ENCODE data around the gene ERF. TPM values are rescaled to one million over a fixed set of nuclear protein-coding genes. Genes with fewer than 3 reads are reported as not detected.

Gene ERF
- polyA plus RNA-seq (ENCODE audit: insufficient read length): 33.8 TPM

DNA sequence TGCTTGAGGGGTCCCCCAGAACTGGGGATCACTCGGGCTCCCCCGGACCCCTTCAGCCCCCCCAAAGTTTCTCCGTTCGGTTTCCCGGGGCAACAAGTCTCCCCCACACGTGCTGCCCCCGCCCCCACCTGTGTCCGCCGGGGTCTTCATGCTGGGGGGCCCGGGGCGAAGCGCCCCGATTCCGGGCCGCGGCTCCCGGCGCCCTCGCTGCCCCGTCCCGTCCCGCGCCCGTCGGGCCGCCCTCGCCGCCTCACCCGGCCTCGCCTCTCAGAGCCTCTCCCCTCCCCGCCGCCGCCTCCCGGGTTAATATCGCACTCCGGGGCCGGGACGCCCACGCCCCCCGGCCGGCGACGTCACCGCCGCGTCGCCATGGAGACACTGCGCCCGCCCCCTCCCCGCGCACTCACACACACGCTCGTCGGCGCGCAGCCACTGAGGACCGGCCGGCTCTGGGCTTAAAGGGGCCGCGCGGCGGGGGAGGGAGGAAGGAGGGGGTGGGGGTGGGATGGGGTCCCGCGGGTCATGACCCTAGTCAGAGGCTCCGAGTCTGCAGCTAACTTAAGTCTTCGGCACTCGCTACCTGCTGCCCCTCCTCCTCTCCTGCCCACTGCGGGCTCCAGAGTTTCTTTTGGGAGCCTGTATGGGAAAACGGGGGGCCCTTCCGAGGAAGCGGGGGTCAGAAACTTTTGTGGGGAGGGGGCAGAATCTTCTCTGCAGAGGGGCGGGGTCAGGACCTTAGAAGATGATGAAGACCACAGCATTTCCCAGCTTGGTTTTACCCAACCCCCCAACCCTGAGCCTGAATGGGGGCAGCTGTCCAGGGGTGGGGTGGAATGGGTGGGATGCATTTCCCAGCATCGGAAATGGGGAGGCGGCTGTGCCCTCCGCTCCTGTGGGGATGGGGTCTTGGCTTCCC, at the start of gene ERF:
TSS of gene ERF (minus strand) at position 279 of the 916 bp plus-strand sequence. CDS start at position 150, 129 bp downstream.
- DNase-seq (ENCODE audit: low read depth): no peak

DNA sequence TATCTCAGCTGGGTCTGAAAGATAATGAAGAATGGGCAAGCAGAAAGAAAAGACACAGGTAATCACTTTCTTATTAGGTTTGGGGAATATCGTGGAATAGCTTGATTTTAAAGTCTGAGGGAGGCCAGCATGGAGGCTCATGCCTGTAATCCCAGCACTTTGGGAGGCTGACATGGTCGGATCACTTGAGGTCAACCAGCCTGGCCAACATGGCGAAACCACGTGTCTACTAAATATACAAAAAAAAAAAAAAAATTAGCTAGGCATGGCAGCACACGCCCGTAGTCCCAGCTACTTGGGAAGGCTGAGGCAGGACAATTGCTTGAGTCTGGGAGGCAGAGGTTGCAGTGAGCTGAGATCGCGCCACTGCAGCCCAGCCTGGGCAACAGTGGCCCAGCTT, 48.9 kb upstream of the ERF start:
- DNase-seq (ENCODE audit: low read depth): no peak

DNA sequence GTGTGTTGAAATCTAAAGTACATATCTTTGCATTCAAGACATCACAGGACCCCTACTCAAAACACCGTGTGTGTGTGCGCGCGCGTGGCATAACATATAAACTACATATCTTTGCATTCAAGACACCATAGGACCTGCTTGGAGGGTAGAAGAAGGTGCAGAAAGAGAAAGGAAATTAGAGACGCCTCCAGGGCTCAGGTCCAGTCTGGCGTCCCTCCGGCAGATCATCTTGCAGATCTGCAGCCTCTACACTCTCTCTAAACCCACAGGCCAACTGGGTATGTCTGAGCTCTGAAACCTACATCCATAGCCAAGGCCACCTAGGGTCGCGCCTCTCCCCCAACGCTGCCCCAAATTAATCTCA, 48.2 kb upstream of the ERF start:
- no peak for DNase-seq (ENCODE audit: low read depth)

DNA sequence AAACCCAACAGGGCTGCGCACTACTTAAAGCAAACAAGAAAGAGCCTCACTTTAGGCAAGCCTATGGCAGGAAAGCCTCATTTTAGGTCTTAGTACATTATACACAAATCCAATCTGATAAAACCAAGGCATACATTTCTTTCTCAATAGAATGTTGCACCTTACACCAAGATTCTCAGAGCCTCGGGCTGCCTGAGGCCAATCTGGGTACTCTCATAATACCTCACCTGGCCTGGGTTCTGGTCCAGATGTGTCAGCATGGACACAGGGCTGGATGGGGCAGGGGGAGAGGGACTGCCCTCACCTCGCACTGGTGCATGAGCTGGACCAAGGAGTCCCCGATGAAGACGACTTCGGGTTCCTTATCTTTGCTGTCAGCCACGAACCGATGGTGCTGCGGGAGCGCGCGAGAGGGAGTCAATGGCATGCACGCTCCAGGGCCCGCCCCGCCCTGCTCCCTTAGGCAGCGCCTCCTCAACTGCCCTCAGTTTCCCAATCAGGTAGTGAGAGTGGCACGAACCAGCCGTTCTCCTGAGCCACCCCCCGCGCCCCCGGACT, 46.8 kb upstream of the ERF start, which contains the start of gene PRR19:
TSS of gene PRR19 (plus strand) at position 487 of the 558 bp plus-strand sequence. CDS start 7,453 bp downstream, outside the sequence.
- DNase-seq (ENCODE audit: low read depth): no peak

DNA sequence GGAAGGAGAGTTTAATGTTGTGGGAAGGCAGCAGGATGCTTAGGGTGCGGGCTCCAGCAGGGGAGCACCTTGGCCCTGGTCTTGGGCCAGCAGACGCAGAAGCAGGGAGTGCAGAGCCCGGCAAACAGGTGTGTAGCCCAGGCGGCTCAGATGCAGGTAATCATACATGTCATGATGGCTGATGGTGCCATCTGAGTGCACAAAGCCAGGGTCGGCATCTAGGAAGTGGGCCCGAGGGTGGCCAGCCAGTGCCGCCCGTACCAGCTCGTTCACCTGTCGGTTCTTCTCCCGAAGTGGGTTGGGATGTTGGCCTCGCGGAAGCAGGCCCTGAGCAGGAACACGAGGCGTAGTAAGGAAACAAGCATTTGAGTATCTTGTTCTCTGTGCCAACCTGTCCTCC, 42.1 kb upstream of the ERF start:
- DNase-seq (ENCODE audit: low read depth): no peak

DNA sequence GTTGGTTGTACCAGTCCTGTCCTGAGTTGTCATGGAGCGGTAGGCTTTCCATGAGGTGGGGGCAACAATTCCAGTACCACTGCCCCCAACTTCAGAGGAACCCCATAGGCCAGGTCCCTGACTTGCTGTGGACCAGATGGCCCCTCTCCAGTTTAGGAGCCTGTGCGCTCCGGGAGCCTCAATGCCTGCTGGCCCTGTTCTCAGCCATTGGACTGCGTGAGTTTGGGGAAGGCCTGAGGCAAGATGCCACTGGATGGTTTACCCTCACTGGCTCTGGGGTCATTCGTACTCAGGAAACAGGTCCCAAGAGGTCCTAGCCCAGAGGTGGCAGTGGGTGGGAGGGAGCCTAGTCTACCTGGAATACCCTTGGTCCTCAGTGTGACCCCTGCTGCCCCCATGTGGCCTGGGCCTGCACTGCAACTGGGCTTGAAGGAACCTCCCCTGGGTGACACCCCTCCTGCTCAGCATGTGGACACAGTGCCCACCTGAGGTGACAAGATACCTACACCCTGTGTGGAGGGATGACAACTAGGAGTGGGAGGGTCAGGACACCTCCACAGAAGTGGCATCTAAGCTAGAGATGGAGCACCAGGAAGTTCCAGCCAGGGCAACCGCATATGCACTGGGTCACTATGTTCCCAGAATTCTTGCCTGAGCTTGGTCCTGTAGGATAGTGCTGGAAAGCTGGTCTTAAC, 41.0 kb upstream of the ERF start:
- no peak for DNase-seq (ENCODE audit: low read depth)

DNA sequence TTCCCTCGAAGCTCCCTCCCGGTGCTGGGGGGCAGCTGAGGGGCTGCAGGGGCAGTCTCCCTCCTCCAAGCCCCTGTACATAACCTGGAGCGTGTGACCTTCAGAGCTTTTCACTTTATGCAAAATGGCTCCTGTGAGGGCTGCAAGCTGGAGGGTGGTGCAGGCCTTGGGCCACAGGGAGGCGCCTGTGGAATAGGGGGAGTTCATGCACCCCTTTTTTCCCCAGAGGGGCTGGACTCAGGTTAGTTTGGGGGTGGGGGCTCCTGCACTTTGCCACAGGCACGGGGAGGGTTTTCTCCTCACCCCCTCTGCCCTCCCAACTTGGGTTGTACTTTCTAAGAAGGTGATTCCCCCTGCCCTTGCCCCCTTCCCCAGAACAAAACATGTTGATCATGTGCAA, 40.4 kb upstream of the ERF start:
- no peak for DNase-seq (ENCODE audit: low read depth)

DNA sequence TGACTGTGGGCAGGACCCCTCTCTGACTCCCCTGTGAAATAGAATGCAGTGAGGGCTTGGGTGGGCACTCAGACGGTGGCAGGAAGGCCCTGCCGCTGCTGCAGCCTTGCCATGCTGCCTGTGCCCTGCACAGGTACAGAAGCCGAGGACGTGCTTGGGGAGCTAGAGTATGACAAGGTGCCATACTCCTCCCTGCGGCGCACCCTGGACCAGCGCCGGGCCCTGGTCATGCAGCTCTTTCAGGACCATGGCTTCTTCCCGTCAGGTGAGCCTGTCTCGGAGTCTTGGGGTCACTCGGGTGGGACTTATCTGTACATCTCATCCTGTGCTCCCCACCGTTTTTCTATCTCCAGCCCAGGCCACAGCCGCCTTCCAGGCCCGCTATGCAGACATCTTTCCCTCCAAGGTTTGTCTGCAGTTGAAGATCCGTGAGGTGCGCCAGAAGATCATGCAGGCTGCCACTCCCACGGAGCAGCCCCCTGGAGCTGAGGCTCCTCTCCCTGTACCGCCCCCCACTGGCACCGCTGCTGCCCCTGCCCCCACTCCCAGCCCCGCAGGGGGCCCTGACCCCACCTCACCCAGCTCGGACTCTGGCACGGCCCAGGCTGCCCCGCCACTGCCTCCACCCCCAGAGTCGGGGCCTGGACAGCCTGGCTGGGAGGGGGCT, 39.7 kb upstream of the ERF start:
- no peak for DNase-seq (ENCODE audit: low read depth)

DNA sequence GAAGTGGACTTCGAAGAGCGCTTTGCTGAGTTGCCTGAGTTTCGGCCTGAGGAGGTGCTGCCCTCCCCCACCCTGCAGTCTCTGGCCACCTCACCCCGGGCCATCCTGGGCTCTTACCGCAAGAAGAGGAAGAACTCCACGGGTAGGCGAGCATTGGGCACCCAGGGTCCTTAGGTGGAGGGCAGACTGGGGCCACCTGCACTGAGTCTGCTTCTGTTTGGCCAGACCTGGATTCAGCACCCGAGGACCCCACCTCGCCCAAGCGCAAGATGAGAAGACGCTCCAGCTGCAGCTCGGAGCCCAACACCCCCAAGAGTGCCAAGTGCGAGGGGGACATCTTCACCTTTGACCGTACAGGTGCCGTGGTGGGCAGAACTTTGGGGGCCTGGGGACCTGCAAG, 39.0 kb upstream of the ERF start:
- DNase-seq (ENCODE audit: low read depth): no peak

DNA sequence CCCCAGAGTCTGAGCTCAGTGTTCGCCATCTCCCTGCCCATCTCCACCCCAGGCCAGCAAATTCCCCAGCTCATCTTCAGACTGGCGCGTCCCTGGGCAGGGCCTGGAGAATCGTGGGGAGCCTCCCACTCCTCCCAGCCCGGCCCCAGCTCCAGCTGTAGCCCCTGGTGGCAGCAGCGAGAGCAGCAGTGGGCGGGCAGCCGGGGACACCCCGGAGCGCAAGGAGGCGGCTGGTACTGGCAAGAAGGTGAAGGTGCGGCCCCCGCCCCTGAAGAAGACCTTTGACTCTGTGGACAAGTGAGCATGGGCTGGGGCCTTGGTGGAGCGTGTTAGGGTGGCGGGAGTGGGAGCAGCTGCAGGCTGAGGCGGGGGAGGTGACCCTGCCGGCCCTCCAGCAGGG, 38.6 kb upstream of the ERF start:
- DNase-seq (ENCODE audit: low read depth): no peak

DNA sequence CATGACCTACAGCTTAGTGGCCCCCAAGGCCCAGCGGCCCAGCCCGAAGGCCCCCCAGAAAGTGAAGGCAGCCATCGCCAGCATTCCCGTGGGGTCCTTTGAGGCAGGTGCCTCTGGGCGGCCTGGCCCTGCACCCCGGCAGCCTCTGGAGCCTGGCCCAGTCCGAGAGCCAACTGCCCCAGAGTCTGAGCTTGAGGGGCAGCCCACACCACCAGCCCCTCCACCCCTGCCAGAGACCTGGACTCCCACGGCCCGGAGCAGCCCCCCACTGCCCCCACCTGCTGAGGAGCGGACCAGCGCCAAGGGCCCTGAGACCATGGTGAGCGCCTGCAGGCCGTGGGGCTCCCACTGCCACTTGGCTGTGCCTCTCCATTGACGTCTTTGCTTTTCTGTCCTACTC, 38.0 kb upstream of the ERF start:
- no peak for DNase-seq (ENCODE audit: low read depth)

DNA sequence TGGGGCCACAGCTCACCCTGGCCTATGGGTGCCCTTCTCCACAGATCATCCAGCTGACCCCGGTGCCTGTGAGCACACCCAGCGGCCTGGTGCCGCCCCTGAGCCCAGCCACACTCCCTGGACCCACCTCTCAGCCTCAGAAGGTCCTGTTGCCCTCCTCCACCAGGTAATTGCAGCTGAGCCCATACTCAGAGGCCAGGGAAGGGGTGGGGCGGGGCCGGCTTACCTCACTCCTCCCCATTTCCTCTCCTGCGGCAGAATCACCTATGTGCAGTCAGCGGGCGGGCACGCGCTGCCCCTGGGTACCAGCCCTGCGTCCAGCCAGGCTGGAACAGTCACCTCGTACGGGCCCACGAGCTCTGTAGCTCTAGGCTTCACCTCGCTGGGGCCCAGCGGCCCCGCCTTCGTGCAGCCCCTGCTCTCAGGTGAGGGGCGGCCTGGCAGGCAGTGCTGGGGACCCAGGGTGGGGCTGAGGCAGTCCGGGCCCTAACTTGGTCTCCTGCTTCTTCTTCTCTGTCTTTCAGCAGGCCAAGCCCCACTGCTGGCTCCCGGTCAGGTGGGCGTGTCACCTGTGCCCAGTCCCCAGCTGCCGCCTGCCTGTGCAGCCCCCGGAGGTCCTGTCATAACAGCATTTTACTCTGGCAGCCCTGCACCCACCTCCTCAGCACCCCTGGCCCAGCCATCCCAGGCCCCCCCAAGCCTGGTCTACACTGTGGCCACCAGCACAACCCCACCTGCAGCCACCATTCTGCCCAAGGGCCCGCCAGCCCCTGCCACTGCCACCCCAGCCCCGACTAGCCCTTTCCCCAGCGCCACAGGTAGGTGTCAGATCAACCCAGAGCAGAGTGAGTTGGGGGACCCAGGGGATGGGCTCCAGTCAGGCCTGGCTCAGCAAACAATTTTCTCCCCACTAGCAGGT, 37.4 kb upstream of the ERF start:
- no peak for DNase-seq (ENCODE audit: low read depth)

DNA sequence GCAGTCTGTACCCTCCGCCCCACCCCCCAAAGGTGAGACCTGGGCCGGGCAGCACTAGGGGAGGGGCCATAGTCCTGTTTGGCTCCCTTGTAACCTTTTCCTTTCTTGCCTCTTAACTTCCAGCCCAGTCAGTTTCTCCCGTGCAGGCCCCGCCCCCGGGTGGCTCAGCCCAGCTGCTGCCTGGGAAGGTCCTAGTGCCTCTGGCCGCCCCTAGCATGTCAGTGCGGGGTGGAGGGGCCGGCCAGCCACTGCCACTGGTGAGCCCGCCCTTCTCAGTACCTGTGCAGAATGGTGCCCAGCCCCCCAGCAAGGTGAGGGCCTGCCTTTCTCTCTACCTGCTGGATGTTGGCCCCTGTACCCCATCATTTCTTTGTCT, 36.5 kb upstream of the ERF start:
- no peak for DNase-seq (ENCODE audit: low read depth)

DNA sequence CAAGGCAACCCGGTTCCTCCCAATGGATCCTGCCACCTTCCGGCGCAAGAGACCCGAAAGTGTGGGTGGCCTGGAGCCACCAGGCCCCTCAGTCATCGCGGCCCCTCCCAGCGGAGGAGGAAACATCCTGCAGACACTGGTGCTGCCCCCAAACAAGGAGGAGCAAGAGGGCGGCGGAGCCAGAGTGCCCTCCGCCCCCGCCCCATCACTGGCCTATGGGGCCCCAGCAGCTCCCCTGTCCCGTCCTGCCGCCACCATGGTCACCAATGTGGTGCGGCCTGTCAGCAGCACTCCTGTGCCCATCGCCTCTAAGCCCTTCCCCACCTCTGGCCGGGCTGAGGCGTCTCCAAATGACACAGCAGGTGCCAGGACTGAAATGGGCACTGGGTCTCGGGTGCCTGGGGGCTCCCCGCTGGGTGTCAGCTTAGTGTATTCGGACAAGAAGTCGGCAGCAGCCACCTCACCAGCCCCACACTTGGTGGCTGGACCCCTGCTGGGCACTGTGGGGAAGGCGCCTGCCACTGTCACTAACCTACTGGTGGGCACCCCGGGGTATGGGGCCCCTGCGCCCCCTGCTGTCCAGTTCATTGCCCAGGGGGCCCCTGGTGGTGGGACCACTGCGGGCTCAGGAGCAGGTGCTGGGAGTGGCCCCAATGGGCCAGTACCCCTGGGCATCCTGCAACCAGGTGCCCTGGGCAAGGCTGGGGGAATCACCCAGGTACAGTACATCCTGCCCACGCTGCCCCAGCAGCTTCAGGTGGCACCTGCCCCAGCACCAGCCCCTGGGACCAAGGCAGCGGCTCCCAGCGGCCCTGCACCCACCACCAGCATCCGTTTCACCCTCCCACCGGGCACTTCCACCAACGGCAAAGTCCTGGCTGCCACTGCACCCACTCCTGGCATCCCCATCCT, 35.9 kb upstream of the ERF start:
- DNase-seq (ENCODE audit: low read depth): no peak

DNA sequence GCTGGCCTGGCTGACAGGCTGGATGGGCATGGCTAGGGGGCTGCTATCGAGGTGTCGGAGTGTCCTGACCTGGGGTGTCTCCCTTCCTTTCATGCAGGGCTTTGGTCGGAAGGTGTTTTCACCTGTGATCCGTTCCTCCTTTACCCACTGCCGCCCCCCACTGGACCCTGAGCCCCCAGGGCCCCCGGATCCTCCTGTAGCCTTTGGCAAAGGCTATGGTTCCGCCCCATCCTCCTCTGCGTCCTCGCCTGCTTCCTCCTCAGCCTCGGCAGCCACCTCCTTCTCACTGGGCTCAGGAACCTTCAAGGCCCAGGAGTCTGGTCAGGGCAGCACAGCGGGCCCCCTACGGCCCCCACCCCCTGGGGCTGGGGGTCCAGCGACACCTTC, 35.2 kb upstream of the ERF start:
- DNase-seq (ENCODE audit: low read depth): no peak

DNA sequence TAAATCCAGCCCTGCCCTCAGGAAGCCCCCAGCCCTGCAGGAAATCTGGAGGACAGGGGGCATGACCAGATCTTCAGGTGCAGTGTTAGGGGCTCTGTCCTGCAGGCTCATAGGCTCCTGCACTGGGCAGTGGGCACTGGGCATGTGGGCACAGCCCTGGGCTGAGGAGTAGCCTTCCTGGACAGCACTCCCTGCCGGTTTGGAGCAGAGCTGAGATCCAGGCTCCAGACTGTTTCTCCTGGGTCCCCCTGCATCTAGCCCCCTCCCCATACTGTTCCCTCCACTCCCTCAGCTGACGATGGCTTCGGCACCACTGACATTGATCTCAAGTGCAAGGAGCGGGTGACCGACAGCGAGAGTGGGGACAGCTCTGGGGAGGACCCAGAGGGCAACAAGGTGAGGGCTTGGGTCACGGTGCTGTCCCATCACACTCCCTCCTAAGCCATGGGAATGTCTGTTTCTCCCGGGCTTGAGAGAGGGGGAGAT, 34.7 kb upstream of the ERF start:
- DNase-seq (ENCODE audit: low read depth): no peak

DNA sequence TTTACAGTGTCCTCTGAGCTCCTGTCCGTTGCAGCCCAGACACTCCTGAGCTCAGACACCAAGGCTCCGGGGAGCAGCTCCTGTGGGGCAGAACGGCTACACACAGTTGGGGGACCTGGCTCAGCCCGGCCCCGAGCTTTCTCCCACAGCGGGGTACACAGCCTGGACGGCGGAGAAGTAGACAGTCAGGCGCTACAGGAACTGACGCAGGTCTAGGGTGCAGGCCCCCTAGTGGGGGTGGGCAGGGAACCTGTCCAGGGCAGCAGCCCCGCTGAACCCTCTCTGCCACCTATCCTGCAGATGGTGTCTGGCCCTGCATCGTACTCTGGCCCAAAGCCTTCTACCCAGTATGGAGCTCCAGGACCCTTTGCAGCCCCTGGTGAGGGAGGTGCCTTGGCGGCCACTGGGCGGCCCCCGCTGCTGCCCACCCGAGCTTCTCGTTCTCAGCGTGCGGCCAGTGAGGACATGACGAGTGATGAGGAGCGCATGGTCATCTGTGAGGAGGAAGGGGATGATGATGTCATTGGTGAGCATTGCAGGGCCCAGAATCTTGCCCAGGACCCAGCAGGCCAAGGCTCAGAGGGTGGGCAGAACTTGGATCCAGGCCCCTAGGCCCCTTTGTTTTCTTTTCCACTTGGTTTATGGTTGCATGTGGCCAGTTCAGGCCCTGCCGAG, 34.1 kb upstream of the ERF start:
- no peak for DNase-seq (ENCODE audit: low read depth)

DNA sequence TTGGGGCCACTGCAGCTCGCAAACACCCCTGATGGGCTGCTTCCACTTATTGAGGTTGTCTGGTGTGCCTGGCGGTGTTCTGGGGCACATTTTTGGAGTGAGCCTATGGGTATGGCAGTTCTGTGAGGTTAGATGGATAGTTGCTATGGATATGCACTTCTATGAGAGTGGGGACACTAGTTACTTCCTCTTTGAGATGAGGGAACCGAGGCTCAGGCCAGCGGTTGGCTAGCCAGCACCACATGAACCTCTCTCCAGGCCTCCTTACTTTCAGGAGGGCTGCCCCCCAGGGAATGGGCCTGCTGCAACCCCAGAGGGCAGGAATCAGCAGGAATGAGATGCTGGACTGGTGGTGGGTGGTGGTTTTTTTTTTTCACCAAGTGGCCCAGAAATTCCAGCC, 33.5 kb upstream of the ERF start:
- DNase-seq (ENCODE audit: low read depth): no peak

DNA sequence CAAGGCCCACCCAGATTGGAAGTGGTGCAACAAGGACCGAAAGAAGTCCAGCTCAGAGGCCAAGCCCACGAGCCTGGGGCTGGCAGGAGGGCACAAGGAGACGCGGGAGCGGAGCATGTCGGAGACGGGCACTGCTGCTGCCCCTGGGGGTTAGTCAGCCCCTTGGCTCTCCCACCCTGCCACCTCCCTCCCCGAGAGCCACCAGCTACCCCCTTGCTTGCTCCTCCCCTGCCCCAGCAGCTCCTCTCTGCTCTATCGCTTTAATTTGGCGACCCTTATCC, 32.8 kb upstream of the ERF start:
- DNase-seq (ENCODE audit: low read depth): no peak
